SK-N-SH (cell line): Measurements from ENCODE around the gene ENOX2. TPM values are rescaled to one million over a fixed set of nuclear protein-coding genes. Genes with fewer than 3 reads are reported as not detected.
A peak's percentile ranks its signal among the peaks of the same experiment; 100 is the strongest.

Source experiments
- CTCF ChIA-PET: fragments of 300-600, 350-600 bp; formaldehyde crosslinking; extraction: SDS; loops from one replicate; lab custom pipeline; 2021; lab: Yijun Ruan, JAX
- POLR2A ChIA-PET: fragments of 350-600 bp; sonication (Branson Sonifier 250); formaldehyde crosslinking; extraction: SDS; loops from one replicate; lab custom pipeline; 2020; ENCODE audit warnings: antibody characterized with exemption, inconsistent platforms; lab: Yijun Ruan, JAX
- DNase-seq: peaks from one replicate; pipeline ENCODE4 v3.0.0; 2012
- H2AFZ ChIP-seq: fragments of 200-600 bp; sonication (generic); 2 replicates; pipeline ENCODE4 v1.8.1; 2016; ENCODE audit warnings: antibody characterized with exemption, mild to moderate bottlenecking, low read depth
- H3F3A ChIP-seq: fragments of 200-600 bp; sonication (generic); replicated peaks from 2 replicates; pipeline ENCODE3; 2016; ENCODE audit warnings: antibody characterized with exemption, mild to moderate bottlenecking; ENCODE audit not compliant: insufficient read depth
- H3K27ac ChIP-seq, 2 experiments: fragments of 200-500 bp in 1 of 2; fragments of 200-600 bp in 1 of 2; sonication (Bioruptor generic) in 1 of 2; sonication (generic), shearing (Covaris generic) in 1 of 2; 2 replicates each; pipeline versions ENCODE4 v1.5.1 to v1.6.1; 2014 to 2016; ENCODE audit warnings: low read depth in 2 of 2, inconsistent platforms in 1 of 2, low read length in 1 of 2, mild to moderate bottlenecking in 1 of 2, mixed read lengths in 1 of 2
- H3K27me3 ChIP-seq: fragments of 200-600 bp; sonication (generic), shearing (Covaris generic); 2 replicates; pipeline ENCODE4 v1.6.1; 2016; ENCODE audit warnings: mixed run types; ENCODE audit not compliant: insufficient read depth
- H3K36me3 ChIP-seq, 2 experiments: fragments of 200-500 bp in 1 of 2; fragments of 200-600 bp in 1 of 2; sonication (Bioruptor generic) in 1 of 2; sonication (generic) in 1 of 2; replicated peaks in 1 of 2; 2 replicates each; pipeline versions ENCODE3 to v1.5.1; 2014 to 2016; ENCODE audit warnings: low read length in 1 of 2, mild to moderate bottlenecking in 1 of 2; ENCODE audit not compliant: insufficient read depth in 2 of 2, control insufficient read depth in 1 of 2
- H3K4me1 ChIP-seq, 2 experiments: fragments of 200-500 bp in 1 of 2; fragments of 200-600 bp in 1 of 2; sonication (Bioruptor generic) in 1 of 2; sonication (generic), shearing (Covaris generic) in 1 of 2; 2 replicates each; pipeline versions ENCODE4 v1.5.1 to v1.6.1; 2014 to 2016; ENCODE audit warnings: low read depth in 1 of 2, low read length in 1 of 2, mixed run types in 1 of 2; ENCODE audit not compliant: insufficient read depth in 2 of 2, control insufficient read depth in 1 of 2
- H3K4me2 ChIP-seq: fragments of 200-600 bp; sonication (generic), shearing (Covaris generic); 2 replicates; pipeline ENCODE4 v1.6.1; 2017; ENCODE audit warnings: mixed run types
- H3K4me3 ChIP-seq, 2 experiments: fragments of 200-500 bp in 1 of 2; fragments of 200-600 bp in 1 of 2; sonication (Bioruptor generic) in 1 of 2; sonication (generic), shearing (Covaris generic) in 1 of 2; 2 replicates each; pipeline versions ENCODE4 v1.5.1 to v1.8.1; 2014 to 2016; ENCODE audit warnings: low read depth in 2 of 2, inconsistent platforms in 1 of 2, low read length in 1 of 2, mild to moderate bottlenecking in 1 of 2, mixed read lengths in 1 of 2, moderate library complexity in 1 of 2
- H3K79me2 ChIP-seq: fragments of 200-600 bp; sonication (generic); 2 replicates; pipeline ENCODE4 v1.8.1; 2017; ENCODE audit warnings: mild to moderate bottlenecking; ENCODE audit not compliant: insufficient read depth
- H3K9ac ChIP-seq: fragments of 200-600 bp; sonication (generic); 2 replicates; pipeline ENCODE4 v1.6.1; 2017; ENCODE audit warnings: mixed run types
- H3K9me2 ChIP-seq: fragments of 200-600 bp; sonication (generic); 2 replicates; pipeline ENCODE4 v1.6.1; 2017; ENCODE audit warnings: mixed run types
- H3K9me3 ChIP-seq: fragments of 200-600 bp; sonication (generic); 2 replicates; pipeline ENCODE4 v1.6.1; 2017; ENCODE audit warnings: mixed run types, mild to moderate bottlenecking, moderate library complexity
- H4K20me1 ChIP-seq: fragments of 200-600 bp; sonication (generic); 2 replicates; pipeline ENCODE4 v1.6.1; 2017; ENCODE audit warnings: mild to moderate bottlenecking, mixed run types; ENCODE audit not compliant: insufficient read depth
- CTCF ChIP-seq: fragments of 200-600 bp; sonication (generic); IDR thresholded peaks from 2 replicates; pipeline ENCODE4 v1.6.1; 2017; ENCODE audit warnings: antibody characterized with exemption, mild to moderate bottlenecking, moderate library complexity
- ELF1 ChIP-seq: IDR thresholded peaks from 2 replicates; pipeline ENCODE4 v1.4.0; 2012
- EP300 ChIP-seq, 2 experiments: IDR thresholded peaks; 2 replicates each; pipeline versions ENCODE4 v1.4.0 to v1.6.1; 2012; ENCODE audit warnings: borderline replicate concordance in 1 of 2, low read depth in 1 of 2, low read length in 1 of 2
- FOSL2 ChIP-seq: IDR thresholded peaks from 2 replicates; pipeline ENCODE4 v1.4.0; 2012; ENCODE audit warnings: low read depth, mild to moderate bottlenecking, moderate library complexity, borderline replicate concordance
- FOXM1 ChIP-seq: IDR thresholded peaks from 2 replicates; pipeline ENCODE4 v1.4.0; 2012; ENCODE audit warnings: low read depth, mild to moderate bottlenecking
- GABPA ChIP-seq: IDR thresholded peaks from 2 replicates; pipeline ENCODE4 v1.4.0; 2012; ENCODE audit warnings: low read depth, mild to moderate bottlenecking
- GATA2 ChIP-seq: sonication (generic); formaldehyde crosslinking; IDR thresholded peaks from 2 replicates; pipeline ENCODE4 v1.5.0; 2020; ENCODE audit warnings: mild to moderate bottlenecking, missing genetic modification reagents
- IRF3 ChIP-seq: fragments of 150-350 bp; IDR thresholded peaks from 2 replicates; pipeline ENCODE4 v1.6.1; 2016; ENCODE audit warnings: mild to moderate bottlenecking, low read depth, low read length
- NFIC ChIP-seq: IDR thresholded peaks from 2 replicates; pipeline ENCODE4 v1.4.0; 2012; ENCODE audit warnings: borderline replicate concordance
- NRF1 ChIP-seq: IDR thresholded peaks from 2 replicates; pipeline ENCODE4 v1.6.1; 2012; ENCODE audit warnings: low read depth, mild to moderate bottlenecking, low read length
- RAD21 ChIP-seq: IDR thresholded peaks from 2 replicates; pipeline ENCODE4 v1.6.1; 2012; ENCODE audit warnings: mild to moderate bottlenecking, low read length
- RCOR1 ChIP-seq: fragments of 150-350 bp; IDR thresholded peaks from 2 replicates; pipeline ENCODE4 v1.6.1; 2017; ENCODE audit warnings: antibody characterized with exemption, low read length
- RFX5 ChIP-seq: IDR thresholded peaks from 2 replicates; pipeline ENCODE4 v1.6.1; 2012; ENCODE audit warnings: mild to moderate bottlenecking, improper control_type of control experiment, low read length
- RXRA ChIP-seq: IDR thresholded peaks from 2 replicates; pipeline ENCODE4 v1.4.0; 2012; ENCODE audit warnings: low read depth, mild to moderate bottlenecking, borderline replicate concordance
- SIN3A ChIP-seq: IDR thresholded peaks from 2 replicates; pipeline ENCODE4 v1.6.1; 2012; ENCODE audit warnings: low read depth, mild to moderate bottlenecking, low read length, moderate library complexity, borderline replicate concordance
- SMC3 ChIP-seq: IDR thresholded peaks from 2 replicates; pipeline ENCODE4 v1.6.1; 2012; ENCODE audit warnings: low read depth, low read length, improper control_type of control experiment
- TCF12 ChIP-seq: IDR thresholded peaks from 2 replicates; pipeline ENCODE4 v1.4.0; 2012
- TEAD4 ChIP-seq: IDR thresholded peaks from 2 replicates; pipeline ENCODE4 v1.4.0; 2012; ENCODE audit warnings: mild to moderate bottlenecking, borderline replicate concordance; ENCODE audit not compliant: insufficient read depth
- USF1 ChIP-seq: IDR thresholded peaks from 2 replicates; pipeline ENCODE4 v1.4.0; 2012; ENCODE audit warnings: low read depth, borderline replicate concordance
- USF2 ChIP-seq: fragments of 150-350 bp; IDR thresholded peaks from 2 replicates; pipeline ENCODE4 v1.6.1; 2017; ENCODE audit warnings: antibody characterized with exemption, low read length, low read depth, borderline replicate concordance
- YY1 ChIP-seq: IDR thresholded peaks from 2 replicates; pipeline ENCODE4 v1.4.0; 2012; ENCODE audit warnings: low read depth, mild to moderate bottlenecking
- WGBS: methylation state at CpG from one replicate; pipeline ENCODE4 v1.1.6; 2017; ENCODE audit warnings: low lambda C conversion rate; 5-methylcytosine and 5-hydroxymethylcytosine counted together
- polyA plus RNA-seq, 3 experiments: library from polyadenylated mRNA; depleted of rRNA; stranded (reverse); fragments of >200 nt; gene quantifications; 2 replicates each; pipeline ENCODE4 v1.2.3, GENCODE V29; 2012

Gene ENOX2
- polyA plus RNA-seq, 1 of the 3 experiments (the other 2 are of a cell fraction): 8.8 TPM

GRCh38 chrX:130916636-130917422 lies 13.8 kb upstream of the ENOX2 start:
- Histone ChIP-seq H3K4me2 (no peak overlapping the region), H3K4me3 (no peak overlapping the region; a peak in 1 of 4 replicates), H3K9ac (no peak overlapping the region), H3K9me3 (no peaks in the 10 kb centered on the region), H3K4me1 (no peaks in the 10 kb centered on the region), H3K9me2 (no peaks in the 10 kb centered on the region), H3F3A (no peaks in the 10 kb centered on the region), H3K79me2 (no peaks in the 10 kb centered on the region), H4K20me1 (no peaks in the 10 kb centered on the region), H2AFZ (no peak overlapping the region), H3K27ac (no peak overlapping the region), H3K27me3 (peaks cover 13% of the 10 kb centered on the region; the same call in 1 of the 2 replicates), H3K36me3 (no peaks in the 10 kb centered on the region)
- ChIA-PET CTCF (interaction anchor here (0.6 to 7.9 kb wide), 47 partner anchors 11 to 1312 kb away, joined by 3 to 82 read pairs (median 4); partner anchors contain the start of genes ENOX2, GPR119, RBMX2 and SLC25A14), POLR2A (no interaction called here)
- WGBS: 11% methylated on average over 7 of the region's 7 CpGs
- DNase-seq: peak; percentile 62
- TF ChIP-seq TEAD4: no peak
- TF ChIP-seq IRF3: no peak
- TF ChIP-seq CTCF: peak; percentile 87
- TF ChIP-seq FOXM1: no peak
- peak; percentile 10; the same call in 1 of the 2 replicates for TF ChIP-seq NRF1
- peak; percentile 92 for TF ChIP-seq RAD21
- TF ChIP-seq SMC3: peak; percentile 94
- TF ChIP-seq, all 33 proteins: peak for 4

- Histone ChIP-seq H3K27me3 (peaks cover 13% of the 10 kb centered on the region; the same call in 1 of the 2 replicates), H3K9me2 (no peaks in the 10 kb centered on the region), H2AFZ (no peak overlapping the region), H3F3A (no peaks in the 10 kb centered on the region), H3K4me3 (no peak overlapping the region), H4K20me1 (no peaks in the 10 kb centered on the region), H3K9me3 (no peaks in the 10 kb centered on the region), H3K79me2 (no peaks in the 10 kb centered on the region), H3K4me1 (no peaks in the 10 kb centered on the region), H3K36me3 (no peaks in the 10 kb centered on the region), H3K9ac (no peak overlapping the region), H3K4me2 (no peak overlapping the region), H3K27ac (no peak overlapping the region)
- no peak for DNase-seq
- CTCF ChIA-PET: interaction anchor here (2.2 to 7.9 kb wide), 5 partner anchors 11 to 585 kb away, joined by 5 to 82 read pairs (median 60); partner anchors contain the start of gene ENOX2
- no peak for TF ChIP-seq RAD21
- TF ChIP-seq USF1: no peak
- no peak for TF ChIP-seq RCOR1
- no peak for TF ChIP-seq NFIC
- no peak for TF ChIP-seq SIN3A
- no peak for TF ChIP-seq FOSL2
- no peak for TF ChIP-seq TEAD4
- TF ChIP-seq TCF12: no peak
- no peak for TF ChIP-seq FOXM1
- TF ChIP-seq RXRA: no peak
- TF ChIP-seq ELF1: no peak
- no peak for TF ChIP-seq USF2
- TF ChIP-seq GABPA: no peak
- TF ChIP-seq YY1: no peak
- no peak for TF ChIP-seq RFX5
- no peak for TF ChIP-seq GATA2 (CRISPR knock-in tag)
- TF ChIP-seq EP300 (IDR thresholded peaks at IDR 0.05; ENCODE audit: borderline replicate concordance in 1 of 2, low read depth in 1 of 2, low read length in 1 of 2): no peak
- POLR2A ChIA-PET: no interaction called here
Measured at GRCh38 chrX:130915302-130915701, 12.3 kb upstream of the ENOX2 start.
